ENCODE results near the gene FAM168A. TPM values are rescaled to one million over a fixed set of nuclear protein-coding genes. Genes with fewer than 3 reads are reported as not detected.
A peak's percentile ranks its signal among the peaks of the same experiment; 100 is the strongest.

FAM168A gene
- polyA plus RNA-seq, 1 donor from 2014 or later, result 2.6 TPM

GRCh38 chr11:73390601-73391565 is 207.0 kb downstream of the FAM168A start:
- Mint-ChIP-seq H3K27ac (peak overlapping the region in 2 of 3 donors; percentile 86 to 100), H3K4me1 (peaks cover 36 to 38% (median 38%) of the 10 kb centered on the region in 3 donors), H3K4me3 (no peak overlapping the region), H3K9me3 (no peaks in the 10 kb centered on the region), H3K36me3 (peaks cover 3% of the 10 kb centered on the region), H3K27me3 (no peaks in the 10 kb centered on the region)

- H3K9me3 Mint-ChIP-seq, result no peaks in the 10 kb centered on the region
- peak overlapping the region; percentile 86 to 100 (median 96) for H3K27ac Mint-ChIP-seq
- H3K4me3 Mint-ChIP-seq, result peak overlapping the region in 3 of 4 donors; percentile 45 to 77 (median 47)
- no peaks in the 10 kb centered on the region for H3K27me3 Mint-ChIP-seq
- peaks cover 3% of the 10 kb centered on the region for H3K36me3 Mint-ChIP-seq
- H3K4me1 Mint-ChIP-seq, result peaks cover 44 to 48% (median 48%) of the 10 kb centered on the region in 3 donors
These were observed 208.0 kb downstream of the FAM168A start for GRCh38 chr11:73389916-73390315.

GRCh38 chr11:73389134-73389525 is 208.8 kb downstream of the FAM168A start:
- Mint-ChIP-seq H3K27me3 (no peaks in the 10 kb centered on the region), H3K9me3 (no peaks in the 10 kb centered on the region), H3K27ac (peak overlapping the region; percentile 86 to 100 (median 96)), H3K36me3 (peaks cover 3% of the 10 kb centered on the region), H3K4me3 (peak overlapping the region; percentile 30 to 77 (median 54)), H3K4me1 (peaks cover 48 to 55% (median 51%) of the 10 kb centered on the region in 3 donors)

- H3K27ac Mint-ChIP-seq, result peak overlapping the region; percentile 99 to 100 (median 100)
- no peaks in the 10 kb centered on the region for H3K9me3 Mint-ChIP-seq
- H3K4me1 Mint-ChIP-seq, result peaks cover 51 to 62% (median 55%) of the 10 kb centered on the region in 3 donors
- no peaks in the 10 kb centered on the region for H3K27me3 Mint-ChIP-seq
- peaks cover 3% of the 10 kb centered on the region for H3K36me3 Mint-ChIP-seq
- H3K4me3 Mint-ChIP-seq, result peak overlapping the region; percentile 44 to 98 (median 88)
These were observed 209.4 kb downstream of the FAM168A start for GRCh38 chr11:73388265-73389133.

- H3K27me3 Mint-ChIP-seq, result no peaks in the 10 kb centered on the region
- H3K27ac Mint-ChIP-seq, result peak overlapping the region; percentile 99 to 100 (median 100)
- H3K4me3 Mint-ChIP-seq, result peak overlapping the region; percentile 44 to 98 (median 88)
- H3K9me3 Mint-ChIP-seq, result no peaks in the 10 kb centered on the region
- peaks cover 54 to 66% (median 60%) of the 10 kb centered on the region in 3 donors for H3K4me1 Mint-ChIP-seq
- H3K36me3 Mint-ChIP-seq, result peaks cover 3% of the 10 kb centered on the region
These were observed 210.2 kb downstream of the FAM168A start for GRCh38 chr11:73387594-73388264.

GRCh38 chr11:73386546-73386945 is 211.4 kb downstream of the FAM168A start:
- H3K9me3 Mint-ChIP-seq, result no peaks in the 10 kb centered on the region
- no peaks in the 10 kb centered on the region for H3K27me3 Mint-ChIP-seq
- H3K27ac Mint-ChIP-seq, result peak overlapping the region; percentile 99 to 100 (median 100)
- H3K36me3 Mint-ChIP-seq, result peaks cover 3% of the 10 kb centered on the region
- peak overlapping the region; percentile 74 to 98 (median 88) for H3K4me3 Mint-ChIP-seq
- H3K4me1 Mint-ChIP-seq, result peaks cover 54 to 77% (median 70%) of the 10 kb centered on the region in 3 donors

GRCh38 chr11:73386016-73386415 is 211.9 kb downstream of the FAM168A start:
- Mint-ChIP-seq H3K27me3 (no peaks in the 10 kb centered on the region), H3K27ac (peak overlapping the region; percentile 99 to 100 (median 100)), H3K4me1 (peaks cover 55 to 82% (median 73%) of the 10 kb centered on the region in 3 donors), H3K4me3 (peak overlapping the region; percentile 74 to 98 (median 88)), H3K36me3 (peaks cover 3% of the 10 kb centered on the region), H3K9me3 (no peaks in the 10 kb centered on the region)

GRCh38 chr11:73384872-73385689 is 212.8 kb downstream of the FAM168A start:
- H3K27me3 Mint-ChIP-seq, result no peaks in the 10 kb centered on the region

GRCh38 chr11:73384531-73384871 is 213.4 kb downstream of the FAM168A start:
- Mint-ChIP-seq H3K36me3 (no peaks in the 10 kb centered on the region), H3K9me3 (no peaks in the 10 kb centered on the region), H3K27me3 (no peaks in the 10 kb centered on the region), H3K4me1 (peaks cover 61 to 91% (median 82%) of the 10 kb centered on the region in 3 donors), H3K4me3 (peak overlapping the region; percentile 73 to 98 (median 88)), H3K27ac (peak overlapping the region; percentile 99 to 100 (median 100))

More at GRCh38 chr11:73384872-73385689, 212.8 kb downstream of the FAM168A start:
- H3K9me3 Mint-ChIP-seq, result no peaks in the 10 kb centered on the region
- peaks cover 61 to 90% (median 80%) of the 10 kb centered on the region in 3 donors for H3K4me1 Mint-ChIP-seq
- H3K36me3 Mint-ChIP-seq, result peaks cover 3% of the 10 kb centered on the region
- H3K4me3 Mint-ChIP-seq, result peak overlapping the region; percentile 73 to 98 (median 88)
- H3K27ac Mint-ChIP-seq, result peak overlapping the region; percentile 99 to 100 (median 100)

- no peaks in the 10 kb centered on the region for H3K27me3 Mint-ChIP-seq
- H3K9me3 Mint-ChIP-seq, result no peaks in the 10 kb centered on the region
- H3K4me3 Mint-ChIP-seq, result peak overlapping the region; percentile 54 to 98 (median 88)
- H3K4me1 Mint-ChIP-seq, result peaks cover 63 to 91% (median 82%) of the 10 kb centered on the region in 3 donors
- no peaks in the 10 kb centered on the region for H3K36me3 Mint-ChIP-seq
- H3K27ac Mint-ChIP-seq, result peak overlapping the region; percentile 99 to 100 (median 100)
These were observed 213.8 kb downstream of the FAM168A start for GRCh38 chr11:73384125-73384441.

GRCh38 chr11:73383249-73384124 is 214.4 kb downstream of the FAM168A start:
- Mint-ChIP-seq H3K27ac (peak overlapping the region; percentile 99 to 100 (median 100)), H3K4me1 (peaks cover 69 to 94% (median 84%) of the 10 kb centered on the region in 3 donors), H3K27me3 (no peaks in the 10 kb centered on the region), H3K9me3 (no peaks in the 10 kb centered on the region), H3K4me3 (peak overlapping the region; percentile 73 to 98 (median 91)), H3K36me3 (no peaks in the 10 kb centered on the region)

- H3K9me3 Mint-ChIP-seq, result no peaks in the 10 kb centered on the region
- peak overlapping the region; percentile 99 to 100 (median 100) for H3K27ac Mint-ChIP-seq
- H3K4me3 Mint-ChIP-seq, result peak overlapping the region; percentile 60 to 98 (median 91)
- H3K36me3 Mint-ChIP-seq, result no peaks in the 10 kb centered on the region
- no peaks in the 10 kb centered on the region for H3K27me3 Mint-ChIP-seq
- H3K4me1 Mint-ChIP-seq, result peaks cover 68 to 94% (median 84%) of the 10 kb centered on the region in 3 donors
These were observed 215.2 kb downstream of the FAM168A start for GRCh38 chr11:73382747-73383146.

GRCh38 chr11:73382183-73382582 is 215.7 kb downstream of the FAM168A start:
- Mint-ChIP-seq H3K4me3 (peak overlapping the region; percentile 60 to 98 (median 82)), H3K36me3 (no peaks in the 10 kb centered on the region), H3K27me3 (no peaks in the 10 kb centered on the region), H3K27ac (peak overlapping the region; percentile 99 to 100 (median 100)), H3K4me1 (peaks cover 67 to 93% (median 82%) of the 10 kb centered on the region in 3 donors), H3K9me3 (no peaks in the 10 kb centered on the region)
